HepG2 (cell line): ENCODE data around the gene TMX2. TPM values are rescaled to one million over a fixed set of nuclear protein-coding genes. Genes with fewer than 3 reads are reported as not detected.
A peak's percentile ranks its signal among the peaks of the same experiment; 100 is the strongest.

Source experiments
- ARNT ChIP-seq: fragments of 450-650 bp; IDR thresholded peaks from 2 replicates; pipeline ENCODE4 v1.6.1; 2017
- BHLHE40 ChIP-seq: IDR thresholded peaks from 2 replicates; pipeline ENCODE4 v1.6.1; 2011; ENCODE audit warnings: low read length, improper control_type of control experiment
- CAMTA2 ChIP-seq: sonication (generic); formaldehyde crosslinking; IDR thresholded peaks from 2 replicates; pipeline ENCODE4 v1.4.0; 2020; ENCODE audit warnings: mild to moderate bottlenecking, missing genetic modification reagents, borderline replicate concordance
- MYC ChIP-seq: sonication (generic); formaldehyde crosslinking; IDR thresholded peaks from 2 replicates; pipeline ENCODE4 v1.9.0; 2021; ENCODE audit warnings: missing genetic modification reagents, borderline replicate concordance
- PRDM10 ChIP-seq: sonication (generic); formaldehyde crosslinking; IDR thresholded peaks from 2 replicates; pipeline ENCODE4 v1.4.0; 2020; ENCODE audit warnings: low read depth, missing genetic modification reagents
- ZNF609 ChIP-seq: sonication (generic); formaldehyde crosslinking; IDR thresholded peaks from 2 replicates; pipeline ENCODE4 v1.4.0; 2020; ENCODE audit warnings: mild to moderate bottlenecking, missing genetic modification reagents, borderline replicate concordance
- ZNF619 ChIP-seq: sonication (generic); formaldehyde crosslinking; IDR thresholded peaks from 2 replicates; pipeline ENCODE4 v1.4.0; 2020; ENCODE audit warnings: mild to moderate bottlenecking, missing genetic modification reagents
- polyA plus RNA-seq, 8 experiments: library from polyadenylated mRNA; depleted of rRNA in 3 of 8; stranded (reverse) in 7 of 8; unstranded in 1 of 8; fragments of >200 nt; fragmentation: Illumina TruSeq in 4 of 8; extraction: Trizol in 4 of 8; gene quantifications; 2 replicates each; pipeline versions ENCODE4 v1.2.1 to v1.2.3, GENCODE V29; 2011 to 2016; ENCODE audit warnings: low read depth in 4 of 8, missing spikeins in 1 of 8, mixed read lengths in 1 of 8; ENCODE audit not compliant: insufficient read depth in 1 of 8
- total RNA-seq, 5 experiments: library from RNA; depleted of rRNA; stranded (reverse); fragments of >200 nt; fragmentation: Illumina TruSeq; extraction: Trizol; gene quantifications; 2 replicates each; pipeline ENCODE4 v1.2.3, GENCODE V29; 2016; ENCODE audit warnings: low read depth in 1 of 5
- TF ChIP-seq, protein P1 (sequence below): sonication (generic); formaldehyde crosslinking; IDR thresholded peaks from 2 replicates; pipeline ENCODE4 v1.5.1; 2020; ENCODE audit warnings: mild to moderate bottlenecking, missing genetic modification reagents, moderate library complexity
- TF ChIP-seq, protein P2 (sequence below): sonication (generic); formaldehyde crosslinking; IDR thresholded peaks from 2 replicates; pipeline ENCODE4 v1.5.1; 2020; ENCODE audit warnings: mild to moderate bottlenecking, missing genetic modification reagents, borderline replicate concordance

The TMX2 gene
- total and polyA plus RNA-seq, 2 of the 13 experiments (the other 11 are each of a cell fraction or from before 2014, with no cell fraction given): 84.5 to 129 TPM

DNA sequence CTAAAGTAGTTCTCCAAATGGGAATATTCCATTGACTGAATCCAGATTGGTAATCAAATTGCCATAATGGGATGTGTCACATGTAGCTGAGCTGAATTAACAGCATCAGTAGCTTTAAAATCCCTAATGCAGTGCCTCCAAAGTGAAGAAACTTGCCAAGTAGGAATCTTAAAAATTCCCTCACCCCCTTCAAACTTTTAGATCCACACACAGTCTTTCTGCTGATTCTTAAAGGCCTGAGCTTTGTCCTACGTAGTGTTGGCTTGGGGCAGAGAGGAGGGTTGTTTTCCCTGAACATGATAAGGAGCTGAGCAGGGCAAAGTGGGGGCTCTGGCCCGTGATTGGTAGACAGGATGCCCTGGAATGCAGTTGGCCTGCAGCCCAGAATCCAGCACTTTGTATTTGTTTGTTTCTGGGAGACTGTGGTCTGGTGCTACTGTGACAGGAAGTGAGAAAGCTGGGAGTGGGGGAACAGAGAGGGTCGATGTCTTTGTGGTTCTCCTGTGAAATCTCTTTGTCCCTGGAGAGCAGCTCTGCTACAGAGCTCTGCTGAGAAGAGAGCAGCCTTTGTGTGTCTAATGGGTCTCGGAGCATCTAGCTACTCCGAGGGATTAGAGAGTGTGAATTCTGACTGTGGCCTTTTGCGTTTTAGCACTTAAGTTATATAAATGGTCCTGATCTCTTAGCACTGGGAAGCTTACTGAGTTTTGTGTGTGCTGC, 66.1 kb downstream of the TMX2 start (continued):
- TF ChIP-seq BHLHE40: peak; percentile 52
- no peak for TF ChIP-seq PRDM10 (CRISPR knock-in tag)
- no peak for TF ChIP-seq CAMTA2 (CRISPR knock-in tag)
- TF ChIP-seq, protein P1, sequence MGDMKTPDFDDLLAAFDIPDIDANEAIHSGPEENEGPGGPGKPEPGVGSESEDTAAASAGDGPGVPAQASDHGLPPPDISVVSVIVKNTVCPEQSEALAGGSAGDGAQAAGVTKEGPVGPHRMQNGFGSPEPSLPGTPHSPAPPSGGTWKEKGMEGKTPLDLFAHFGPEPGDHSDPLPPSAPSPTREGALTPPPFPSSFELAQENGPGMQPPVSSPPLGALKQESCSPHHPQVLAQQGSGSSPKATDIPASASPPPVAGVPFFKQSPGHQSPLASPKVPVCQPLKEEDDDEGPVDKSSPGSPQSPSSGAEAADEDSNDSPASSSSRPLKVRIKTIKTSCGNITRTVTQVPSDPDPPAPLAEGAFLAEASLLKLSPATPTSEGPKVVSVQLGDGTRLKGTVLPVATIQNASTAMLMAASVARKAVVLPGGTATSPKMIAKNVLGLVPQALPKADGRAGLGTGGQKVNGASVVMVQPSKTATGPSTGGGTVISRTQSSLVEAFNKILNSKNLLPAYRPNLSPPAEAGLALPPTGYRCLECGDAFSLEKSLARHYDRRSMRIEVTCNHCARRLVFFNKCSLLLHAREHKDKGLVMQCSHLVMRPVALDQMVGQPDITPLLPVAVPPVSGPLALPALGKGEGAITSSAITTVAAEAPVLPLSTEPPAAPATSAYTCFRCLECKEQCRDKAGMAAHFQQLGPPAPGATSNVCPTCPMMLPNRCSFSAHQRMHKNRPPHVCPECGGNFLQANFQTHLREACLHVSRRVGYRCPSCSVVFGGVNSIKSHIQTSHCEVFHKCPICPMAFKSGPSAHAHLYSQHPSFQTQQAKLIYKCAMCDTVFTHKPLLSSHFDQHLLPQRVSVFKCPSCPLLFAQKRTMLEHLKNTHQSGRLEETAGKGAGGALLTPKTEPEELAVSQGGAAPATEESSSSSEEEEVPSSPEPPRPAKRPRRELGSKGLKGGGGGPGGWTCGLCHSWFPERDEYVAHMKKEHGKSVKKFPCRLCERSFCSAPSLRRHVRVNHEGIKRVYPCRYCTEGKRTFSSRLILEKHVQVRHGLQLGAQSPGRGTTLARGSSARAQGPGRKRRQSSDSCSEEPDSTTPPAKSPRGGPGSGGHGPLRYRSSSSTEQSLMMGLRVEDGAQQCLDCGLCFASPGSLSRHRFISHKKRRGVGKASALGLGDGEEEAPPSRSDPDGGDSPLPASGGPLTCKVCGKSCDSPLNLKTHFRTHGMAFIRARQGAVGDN (CRISPR knock-in tag): peak; percentile 32; the same call in 1 of the 2 replicates
- TF ChIP-seq, protein P2, sequence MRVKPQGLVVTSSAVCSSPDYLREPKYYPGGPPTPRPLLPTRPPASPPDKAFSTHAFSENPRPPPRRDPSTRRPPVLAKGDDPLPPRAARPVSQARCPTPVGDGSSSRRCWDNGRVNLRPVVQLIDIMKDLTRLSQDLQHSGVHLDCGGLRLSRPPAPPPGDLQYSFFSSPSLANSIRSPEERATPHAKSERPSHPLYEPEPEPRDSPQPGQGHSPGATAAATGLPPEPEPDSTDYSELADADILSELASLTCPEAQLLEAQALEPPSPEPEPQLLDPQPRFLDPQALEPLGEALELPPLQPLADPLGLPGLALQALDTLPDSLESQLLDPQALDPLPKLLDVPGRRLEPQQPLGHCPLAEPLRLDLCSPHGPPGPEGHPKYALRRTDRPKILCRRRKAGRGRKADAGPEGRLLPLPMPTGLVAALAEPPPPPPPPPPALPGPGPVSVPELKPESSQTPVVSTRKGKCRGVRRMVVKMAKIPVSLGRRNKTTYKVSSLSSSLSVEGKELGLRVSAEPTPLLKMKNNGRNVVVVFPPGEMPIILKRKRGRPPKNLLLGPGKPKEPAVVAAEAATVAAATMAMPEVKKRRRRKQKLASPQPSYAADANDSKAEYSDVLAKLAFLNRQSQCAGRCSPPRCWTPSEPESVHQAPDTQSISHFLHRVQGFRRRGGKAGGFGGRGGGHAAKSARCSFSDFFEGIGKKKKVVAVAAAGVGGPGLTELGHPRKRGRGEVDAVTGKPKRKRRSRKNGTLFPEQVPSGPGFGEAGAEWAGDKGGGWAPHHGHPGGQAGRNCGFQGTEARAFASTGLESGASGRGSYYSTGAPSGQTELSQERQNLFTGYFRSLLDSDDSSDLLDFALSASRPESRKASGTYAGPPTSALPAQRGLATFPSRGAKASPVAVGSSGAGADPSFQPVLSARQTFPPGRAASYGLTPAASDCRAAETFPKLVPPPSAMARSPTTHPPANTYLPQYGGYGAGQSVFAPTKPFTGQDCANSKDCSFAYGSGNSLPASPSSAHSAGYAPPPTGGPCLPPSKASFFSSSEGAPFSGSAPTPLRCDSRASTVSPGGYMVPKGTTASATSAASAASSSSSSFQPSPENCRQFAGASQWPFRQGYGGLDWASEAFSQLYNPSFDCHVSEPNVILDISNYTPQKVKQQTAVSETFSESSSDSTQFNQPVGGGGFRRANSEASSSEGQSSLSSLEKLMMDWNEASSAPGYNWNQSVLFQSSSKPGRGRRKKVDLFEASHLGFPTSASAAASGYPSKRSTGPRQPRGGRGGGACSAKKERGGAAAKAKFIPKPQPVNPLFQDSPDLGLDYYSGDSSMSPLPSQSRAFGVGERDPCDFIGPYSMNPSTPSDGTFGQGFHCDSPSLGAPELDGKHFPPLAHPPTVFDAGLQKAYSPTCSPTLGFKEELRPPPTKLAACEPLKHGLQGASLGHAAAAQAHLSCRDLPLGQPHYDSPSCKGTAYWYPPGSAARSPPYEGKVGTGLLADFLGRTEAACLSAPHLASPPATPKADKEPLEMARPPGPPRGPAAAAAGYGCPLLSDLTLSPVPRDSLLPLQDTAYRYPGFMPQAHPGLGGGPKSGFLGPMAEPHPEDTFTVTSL (CRISPR knock-in tag): peak; percentile 90
- TF ChIP-seq ZNF619 (CRISPR knock-in tag): no peak
- no peak for TF ChIP-seq ARNT
- TF ChIP-seq ZNF609 (CRISPR knock-in tag): peak; percentile 66; the same call in 1 of the 2 replicates
- no peak for TF ChIP-seq MYC (CRISPR knock-in tag)
